H1 (cell line): ENCODE results near the gene CHST11. TPM values are rescaled to one million over a fixed set of nuclear protein-coding genes. Genes with fewer than 3 reads are reported as not detected.

Source experiments
- ASH2L ChIP-seq: fragments of 200-600, 300-600 bp; sonication (generic); IDR thresholded peaks from one replicate; pipeline ENCODE4 v1.7.1; 2017; ENCODE audit warnings: low read length
- FOSL1 ChIP-seq: IDR thresholded peaks from 2 replicates; pipeline ENCODE4 v1.6.1; 2011; ENCODE audit warnings: mild to moderate bottlenecking, low read depth, low read length, moderate library complexity; ENCODE audit not compliant: insufficient read depth
- MAFK ChIP-seq: IDR thresholded peaks from 2 replicates; pipeline ENCODE4 v1.6.1; 2012; ENCODE audit warnings: low read depth, mild to moderate bottlenecking, improper control_type of control experiment, low read length
- POLR2AphosphoS5 ChIP-seq: IDR thresholded peaks from 2 replicates; pipeline ENCODE4 v1.6.1; 2011; ENCODE audit warnings: low read depth, low read length
- SP1 ChIP-seq: IDR thresholded peaks from 2 replicates; pipeline ENCODE4 v1.6.1; 2011; ENCODE audit warnings: low read depth, low read length
- SRF ChIP-seq: IDR thresholded peaks from 2 replicates; pipeline ENCODE4 v1.6.1; 2011; ENCODE audit warnings: mild to moderate bottlenecking, low read depth, low read length, moderate library complexity
- SUZ12 ChIP-seq: fragments of 200-600 bp; sonication (generic); IDR thresholded peaks from 2 replicates; pipeline ENCODE4 v1.6.1; 2012; ENCODE audit warnings: mild to moderate bottlenecking, inconsistent platforms, low read length, moderate library complexity, mixed read lengths
- polyA plus RNA-seq, 7 experiments: library from polyadenylated mRNA; depleted of rRNA in 3 of 7; stranded (reverse) in 5 of 7; unstranded in 2 of 7; fragments of >200 nt in 5 of 7; fragments of 200-250 nt in 2 of 7; gene quantifications; 1 replicate in 5 of 7; 2 replicates in 1 of 7; 4 replicates in 1 of 7; pipeline versions ENCODE4 v1.2.1 to v1.2.3, GENCODE V29; 2011 to 2013; ENCODE audit warnings: missing spikeins in 2 of 7, mixed read lengths in 2 of 7
- total RNA-seq: library from RNA; stranded (reverse); fragmentation: NEBNext Ultra II Directional; extraction: Animal tissue kit (Norgen Biotek cat#: 25700); gene quantifications from 2 replicates; pipeline ENCODE4 v1.2.1, GENCODE V29; 2021
- TF ChIP-seq, protein P1 (sequence below): fragments of 300-600 bp; sonication (generic); IDR thresholded peaks from 2 replicates; pipeline ENCODE4 v1.7.1; 2012; ENCODE audit warnings: low read length, moderate library complexity, mild to moderate bottlenecking, inconsistent platforms; ENCODE audit not compliant: insufficient replicate concordance

The CHST11 gene
- total and polyA plus RNA-seq, 2 of the 8 experiments (the other 6 are each of a cell fraction or from before 2014, with no cell fraction given), result 14.4 to 20.8 TPM

DNA sequence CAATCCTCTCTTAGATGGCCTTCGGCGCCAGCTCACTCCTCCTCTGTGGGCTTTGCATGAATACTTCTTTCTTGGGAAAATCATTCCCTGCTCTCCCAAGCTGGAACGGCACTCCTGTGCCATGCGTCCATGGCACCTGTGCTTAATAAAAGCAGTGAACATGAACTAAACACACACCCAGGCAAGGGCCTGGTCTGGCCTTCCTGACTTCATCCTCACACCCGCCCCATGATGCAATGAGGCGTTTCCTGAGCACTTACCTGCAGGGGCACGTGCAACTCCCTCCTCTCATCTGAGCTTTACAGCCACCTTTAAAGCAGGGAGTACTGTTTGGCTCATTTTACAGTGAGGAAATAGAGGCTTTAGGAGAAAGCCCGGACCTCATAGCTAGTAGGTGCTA is 281.6 kb downstream of the CHST11 start (continued):
- TF ChIP-seq SUZ12 (no peak), SRF (no peak), MAFK (no peak), ASH2L (no peak), POLR2AphosphoS5 (no peak), SP1 (no peak), FOSL1 (no peak)
- TF ChIP-seq, protein P1, sequence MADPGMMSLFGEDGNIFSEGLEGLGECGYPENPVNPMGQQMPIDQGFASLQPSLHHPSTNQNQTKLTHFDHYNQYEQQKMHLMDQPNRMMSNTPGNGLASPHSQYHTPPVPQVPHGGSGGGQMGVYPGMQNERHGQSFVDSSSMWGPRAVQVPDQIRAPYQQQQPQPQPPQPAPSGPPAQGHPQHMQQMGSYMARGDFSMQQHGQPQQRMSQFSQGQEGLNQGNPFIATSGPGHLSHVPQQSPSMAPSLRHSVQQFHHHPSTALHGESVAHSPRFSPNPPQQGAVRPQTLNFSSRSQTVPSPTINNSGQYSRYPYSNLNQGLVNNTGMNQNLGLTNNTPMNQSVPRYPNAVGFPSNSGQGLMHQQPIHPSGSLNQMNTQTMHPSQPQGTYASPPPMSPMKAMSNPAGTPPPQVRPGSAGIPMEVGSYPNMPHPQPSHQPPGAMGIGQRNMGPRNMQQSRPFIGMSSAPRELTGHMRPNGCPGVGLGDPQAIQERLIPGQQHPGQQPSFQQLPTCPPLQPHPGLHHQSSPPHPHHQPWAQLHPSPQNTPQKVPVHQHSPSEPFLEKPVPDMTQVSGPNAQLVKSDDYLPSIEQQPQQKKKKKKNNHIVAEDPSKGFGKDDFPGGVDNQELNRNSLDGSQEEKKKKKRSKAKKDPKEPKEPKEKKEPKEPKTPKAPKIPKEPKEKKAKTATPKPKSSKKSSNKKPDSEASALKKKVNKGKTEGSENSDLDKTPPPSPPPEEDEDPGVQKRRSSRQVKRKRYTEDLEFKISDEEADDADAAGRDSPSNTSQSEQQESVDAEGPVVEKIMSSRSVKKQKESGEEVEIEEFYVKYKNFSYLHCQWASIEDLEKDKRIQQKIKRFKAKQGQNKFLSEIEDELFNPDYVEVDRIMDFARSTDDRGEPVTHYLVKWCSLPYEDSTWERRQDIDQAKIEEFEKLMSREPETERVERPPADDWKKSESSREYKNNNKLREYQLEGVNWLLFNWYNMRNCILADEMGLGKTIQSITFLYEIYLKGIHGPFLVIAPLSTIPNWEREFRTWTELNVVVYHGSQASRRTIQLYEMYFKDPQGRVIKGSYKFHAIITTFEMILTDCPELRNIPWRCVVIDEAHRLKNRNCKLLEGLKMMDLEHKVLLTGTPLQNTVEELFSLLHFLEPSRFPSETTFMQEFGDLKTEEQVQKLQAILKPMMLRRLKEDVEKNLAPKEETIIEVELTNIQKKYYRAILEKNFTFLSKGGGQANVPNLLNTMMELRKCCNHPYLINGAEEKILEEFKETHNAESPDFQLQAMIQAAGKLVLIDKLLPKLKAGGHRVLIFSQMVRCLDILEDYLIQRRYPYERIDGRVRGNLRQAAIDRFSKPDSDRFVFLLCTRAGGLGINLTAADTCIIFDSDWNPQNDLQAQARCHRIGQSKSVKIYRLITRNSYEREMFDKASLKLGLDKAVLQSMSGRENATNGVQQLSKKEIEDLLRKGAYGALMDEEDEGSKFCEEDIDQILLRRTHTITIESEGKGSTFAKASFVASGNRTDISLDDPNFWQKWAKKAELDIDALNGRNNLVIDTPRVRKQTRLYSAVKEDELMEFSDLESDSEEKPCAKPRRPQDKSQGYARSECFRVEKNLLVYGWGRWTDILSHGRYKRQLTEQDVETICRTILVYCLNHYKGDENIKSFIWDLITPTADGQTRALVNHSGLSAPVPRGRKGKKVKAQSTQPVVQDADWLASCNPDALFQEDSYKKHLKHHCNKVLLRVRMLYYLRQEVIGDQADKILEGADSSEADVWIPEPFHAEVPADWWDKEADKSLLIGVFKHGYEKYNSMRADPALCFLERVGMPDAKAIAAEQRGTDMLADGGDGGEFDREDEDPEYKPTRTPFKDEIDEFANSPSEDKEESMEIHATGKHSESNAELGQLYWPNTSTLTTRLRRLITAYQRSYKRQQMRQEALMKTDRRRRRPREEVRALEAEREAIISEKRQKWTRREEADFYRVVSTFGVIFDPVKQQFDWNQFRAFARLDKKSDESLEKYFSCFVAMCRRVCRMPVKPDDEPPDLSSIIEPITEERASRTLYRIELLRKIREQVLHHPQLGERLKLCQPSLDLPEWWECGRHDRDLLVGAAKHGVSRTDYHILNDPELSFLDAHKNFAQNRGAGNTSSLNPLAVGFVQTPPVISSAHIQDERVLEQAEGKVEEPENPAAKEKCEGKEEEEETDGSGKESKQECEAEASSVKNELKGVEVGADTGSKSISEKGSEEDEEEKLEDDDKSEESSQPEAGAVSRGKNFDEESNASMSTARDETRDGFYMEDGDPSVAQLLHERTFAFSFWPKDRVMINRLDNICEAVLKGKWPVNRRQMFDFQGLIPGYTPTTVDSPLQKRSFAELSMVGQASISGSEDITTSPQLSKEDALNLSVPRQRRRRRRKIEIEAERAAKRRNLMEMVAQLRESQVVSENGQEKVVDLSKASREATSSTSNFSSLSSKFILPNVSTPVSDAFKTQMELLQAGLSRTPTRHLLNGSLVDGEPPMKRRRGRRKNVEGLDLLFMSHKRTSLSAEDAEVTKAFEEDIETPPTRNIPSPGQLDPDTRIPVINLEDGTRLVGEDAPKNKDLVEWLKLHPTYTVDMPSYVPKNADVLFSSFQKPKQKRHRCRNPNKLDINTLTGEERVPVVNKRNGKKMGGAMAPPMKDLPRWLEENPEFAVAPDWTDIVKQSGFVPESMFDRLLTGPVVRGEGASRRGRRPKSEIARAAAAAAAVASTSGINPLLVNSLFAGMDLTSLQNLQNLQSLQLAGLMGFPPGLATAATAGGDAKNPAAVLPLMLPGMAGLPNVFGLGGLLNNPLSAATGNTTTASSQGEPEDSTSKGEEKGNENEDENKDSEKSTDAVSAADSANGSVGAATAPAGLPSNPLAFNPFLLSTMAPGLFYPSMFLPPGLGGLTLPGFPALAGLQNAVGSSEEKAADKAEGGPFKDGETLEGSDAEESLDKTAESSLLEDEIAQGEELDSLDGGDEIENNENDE, result no peak
